K562 (cell line): ENCODE measurements around the gene CCDC27. TPM values are rescaled to one million over a fixed set of nuclear protein-coding genes. Genes with fewer than 3 reads are reported as not detected.

Source experiments
- BMI1 ChIP-seq: fragments of 150-350 bp; IDR thresholded peaks from 2 replicates; pipeline ENCODE4 v1.6.1; 2014; ENCODE audit warnings: low read length
- CREB3 ChIP-seq: fragments of 450-650 bp; conservative IDR thresholded peaks from 2 replicates; pipeline ENCODE4 v1.6.1; 2016; ENCODE audit warnings: missing genetic modification characterization, low read depth, mild to moderate bottlenecking, missing compliant biosample characterization, moderate library complexity
- CXXC5 ChIP-seq: fragments of 250-450 bp; sonication (Bioruptor Pico); IDR thresholded peaks from 2 replicates; pipeline ENCODE4 v1.8.0; 2022; ENCODE audit warnings: inconsistent platforms, mild to moderate bottlenecking, moderate library complexity
- MTA1 ChIP-seq: fragments of 450-650 bp; IDR thresholded peaks from 2 replicates; pipeline ENCODE4 v1.6.1; 2017; ENCODE audit warnings: borderline replicate concordance
- NCOA2 ChIP-seq, 2 experiments: fragments of 450-650 bp; IDR thresholded peaks; 2 replicates each; pipeline ENCODE4 v1.6.1; 2018; ENCODE audit warnings: mild to moderate bottlenecking in 2 of 2, moderate library complexity in 1 of 2; ENCODE audit not compliant: partially characterized antibody in 2 of 2
- NR3C1 ChIP-seq: sonication (generic); formaldehyde crosslinking; IDR thresholded peaks from 2 replicates; pipeline ENCODE4 v1.8.1; 2022; ENCODE audit warnings: missing genetic modification reagents
- POLR2AphosphoS2 ChIP-seq: IDR thresholded peaks from 2 replicates; pipeline ENCODE4 v1.6.1; 2012; ENCODE audit warnings: low read length, improper control_type of control experiment
- PRDM10 ChIP-seq: fragments of 450-650 bp; IDR thresholded peaks from 2 replicates; pipeline ENCODE4 v1.6.1; 2018; ENCODE audit not compliant: partially characterized antibody
- ZBTB5 ChIP-seq: fragments of 450-650 bp; IDR thresholded peaks from 2 replicates; pipeline ENCODE4 v1.6.1; 2017; ENCODE audit warnings: antibody characterized with exemption
- ZFP30 ChIP-seq: fragments of 250-450 bp; sonication (Bioruptor Pico); IDR thresholded peaks from 2 replicates; pipeline ENCODE4 v1.8.0; 2022; ENCODE audit warnings: moderate library complexity, mild to moderate bottlenecking, inconsistent platforms, borderline replicate concordance
- ZFX ChIP-seq: sonication (generic); formaldehyde crosslinking; IDR thresholded peaks from 2 replicates; pipeline ENCODE4 v1.8.0; 2022; ENCODE audit warnings: mild to moderate bottlenecking, missing genetic modification reagents, moderate library complexity
- ZNF592 ChIP-seq: fragments of 450-650 bp; IDR thresholded peaks from 2 replicates; pipeline ENCODE4 v1.6.1; 2017; ENCODE audit warnings: antibody characterized with exemption, mild to moderate bottlenecking
- ZNF79 ChIP-seq: fragments of 250-450 bp; sonication (Bioruptor Pico); IDR thresholded peaks from 2 replicates; pipeline ENCODE4 v1.4.0; 2020; ENCODE audit warnings: low read depth, mild to moderate bottlenecking, moderate library complexity
- polyA plus RNA-seq, 8 experiments: library from polyadenylated mRNA; depleted of rRNA in 4 of 8; stranded (reverse) in 5 of 8; unstranded in 3 of 8; fragments of >200 nt; fragmentation: Nextera tagmentation in 2 of 8; fragmentation: Illumina TruSeq in 1 of 8; extraction: Ambion mirVana in 2 of 8; extraction: Trizol in 1 of 8; gene quantifications; 2 replicates each; pipeline versions ENCODE4 v1.2.1 to v1.2.3, GENCODE V29; 2011 to 2014; ENCODE audit warnings: inconsistent platforms in 1 of 8, missing spikeins in 1 of 8
- total RNA-seq, 7 experiments: library from RNA; depleted of rRNA in 6 of 7; stranded (reverse); fragments of >200 nt in 6 of 7; fragmentation: Illumina TruSeq in 2 of 7; extraction: Trizol in 2 of 7; gene quantifications; 2 replicates each; pipeline versions ENCODE4 v1.2.1 to v1.2.3, GENCODE V29; 2011 to 2021; ENCODE audit warnings: low replicate concordance in 1 of 7

The CCDC27 gene
- total and polyA plus RNA-seq, 9 of the 15 experiments (the other 6 are each of a cell fraction or from before 2014, with no cell fraction given): 0.01 to 0.04 TPM; not detected in 7

- TF ChIP-seq CREB3 (tag) (0 out of 2 replicates have a peak, but pooled peaks have one; percentile 59), ZFP30 (CRISPR knock-in tag) (no peak), NCOA2 (IDR thresholded peaks at IDR 0.05; ENCODE audit: partially characterized antibody in 2 of 2) (no peak), POLR2AphosphoS2 (no peak), CXXC5 (CRISPR knock-in tag) (peak; percentile 57), ZNF79 (CRISPR knock-in tag) (0 out of 2 replicates have a peak, but pooled peaks have one; percentile 25), NR3C1 (CRISPR knock-in tag) (no peak), BMI1 (0 out of 2 replicates have a peak, but pooled peaks have one; percentile 22), ZNF592 (peak; percentile 87), MTA1 (0 out of 2 replicates have a peak, but pooled peaks have one; percentile 14), ZFX (CRISPR knock-in tag) (peak; percentile 37; the same call in 1 of the 2 replicates), ZBTB5 (no peak), PRDM10 (peak; percentile 25)
Measured at GRCh38 chr1:3803905-3804626, 51.8 kb downstream of the CCDC27 start (continued).
